Tibial nerve (tissue), 4 donors: ENCODE measurements around the gene HMGA1.

Experiments
- CTCF ChIP-seq, 5 experiments: fragments of 200-600 bp in 3 of 5; fragments of 450-650 bp in 2 of 5; sonication (generic) in 3 of 5; IDR thresholded peaks; one replicate each; pipeline ENCODE4 v1.5.1; 2016 to 2019; ENCODE audit warnings: antibody characterized with exemption in 5 of 5, mild to moderate bottlenecking in 3 of 5, moderate library complexity in 2 of 5
- EP300 ChIP-seq, 2 donors: sonication (generic); formaldehyde crosslinking; IDR thresholded peaks; one replicate each; pipeline ENCODE4 v1.6.1; 2017; ENCODE audit warnings: antibody characterized with exemption in 2 of 2, mild to moderate bottlenecking in 1 of 2
- POLR2A ChIP-seq, 2 donors: fragments of 450-650 bp; IDR thresholded peaks; one replicate each; pipeline ENCODE4 v1.6.1; 2017; ENCODE audit warnings: antibody characterized with exemption in 2 of 2, mild to moderate bottlenecking in 2 of 2, moderate library complexity in 2 of 2

GRCh38 chr6:34246249-34246562 lies 9.5 kb downstream of the HMGA1 start:
- TF ChIP-seq EP300 (IDR thresholded peaks at IDR 0.05) (no peak), CTCF (IDR thresholded peaks at IDR 0.05) (no peak), POLR2A (IDR thresholded peaks at IDR 0.05) (no peak)
